Measurements from ENCODE around the gene PLEKHO1. TPM values are rescaled to one million over a fixed set of nuclear protein-coding genes. Genes with fewer than 3 reads are reported as not detected.

The PLEKHO1 gene
- total and polyA plus RNA-seq, 7 experiments from 2014 or later: 33.4 to 111 (median 65.5) TPM

- H3K27ac Mint-ChIP-seq: peak overlapping the region in 1 of 9 donors; percentile 15
- no peaks in the 10 kb centered on the region for H3K36me3 Mint-ChIP-seq
- H3K4me3 Mint-ChIP-seq: no peak overlapping the region
- Histone ChIP-seq H3K9me3 (ENCODE audit: control insufficient read depth in 2 of 3, low read length in 3 of 3) (no peaks in the 10 kb centered on the region), H3K27me3 (ENCODE audit: control insufficient read depth in 2 of 2, insufficient read depth in 2 of 2, low read length in 2 of 2) (no peaks in the 10 kb centered on the region), H3K27ac (ENCODE audit: low read depth, low read length) (no peak overlapping the region), H3K4me3 (ENCODE audit: low read length) (no peak overlapping the region), H3K36me3 (ENCODE audit: control insufficient read depth in 2 of 3, insufficient read depth in 3 of 3, low read length in 3 of 3) (no peaks in the 10 kb centered on the region), H3K4me1 (ENCODE audit: control insufficient read depth in 2 of 2, insufficient read depth in 2 of 2, low read length in 2 of 2) (no peaks in the 10 kb centered on the region)
- peaks cover 0 to 6% (median 0%) of the 10 kb centered on the region in 7 donors for H3K4me1 Mint-ChIP-seq
- ATAC-seq (no peak), DNase-seq (no peak)
- ChIA-PET POLR2A (interaction anchor here (0.6 kb wide), 1 partner anchor 20 kb away, joined by 5 read pairs; no protein-coding TSS in a partner anchor), CTCF (interaction anchor here (17.2 kb wide), 1 partner anchor 96 kb away, joined by 243 read pairs; no protein-coding TSS in a partner anchor)
- no peaks in the 10 kb centered on the region for H3K9me3 Mint-ChIP-seq
- intact Hi-C loops (cut with micrococcal nuclease): no loop called here
- peaks cover 0 to 8% (median 0%) of the 10 kb centered on the region in 5 donors for H3K27me3 Mint-ChIP-seq
Observed at GRCh38 chr1:150171801-150172200, 22.1 kb downstream of the PLEKHO1 start.

DNA sequence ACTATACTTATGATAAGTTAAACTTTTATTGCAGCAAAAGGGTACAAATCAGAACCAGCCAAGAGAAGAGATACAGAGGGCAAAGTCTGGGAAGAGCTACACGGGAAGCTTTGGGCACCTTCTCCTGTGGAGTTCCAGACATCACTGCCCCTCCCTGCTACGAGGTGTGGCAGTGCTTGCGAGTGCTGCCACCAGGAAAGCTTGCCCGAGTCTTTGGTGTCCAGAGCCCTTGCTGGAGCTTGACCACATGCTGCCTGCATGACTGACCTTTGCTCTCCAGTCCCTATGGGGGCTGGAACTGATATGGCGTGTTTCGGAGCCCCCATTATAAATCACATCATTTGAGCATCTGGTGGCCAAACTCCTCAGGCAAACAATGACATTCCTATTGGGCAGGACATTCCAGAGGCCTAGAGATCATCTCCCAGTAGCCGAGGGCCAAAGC is 23.4 kb downstream of the PLEKHO1 start:
- no peaks in the 10 kb centered on the region for H3K4me1 ChIP-seq (ENCODE audit: control insufficient read depth in 2 of 2, insufficient read depth in 2 of 2, low read length in 2 of 2)
- intact Hi-C loops (cut with micrococcal nuclease): no loop called here
- peaks cover 0 to 6% (median 0%) of the 10 kb centered on the region in 7 donors for H3K4me1 Mint-ChIP-seq

DNA sequence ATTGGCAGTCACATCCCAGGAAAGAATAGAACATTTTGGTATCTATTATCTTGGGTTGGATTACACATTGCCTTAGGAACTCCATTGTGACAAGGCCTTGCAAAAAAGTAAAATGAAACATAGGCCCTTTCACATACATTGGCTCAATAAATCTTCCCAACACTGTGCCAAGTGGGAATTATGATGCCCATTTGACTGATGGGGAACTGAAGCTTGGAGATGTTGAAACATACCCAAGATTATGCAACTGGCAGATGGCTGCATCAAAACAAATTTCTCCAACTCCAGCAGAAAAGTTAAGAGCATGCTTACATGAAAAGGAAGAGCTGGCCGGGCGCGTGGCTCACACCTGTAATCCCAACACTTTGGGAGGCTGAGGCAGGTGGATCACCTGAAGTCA is 26.9 kb downstream of the PLEKHO1 start:
- no peaks in the 10 kb centered on the region for H3K36me3 ChIP-seq (ENCODE audit: control insufficient read depth in 2 of 3, insufficient read depth in 3 of 3, low read length in 3 of 3)
- intact Hi-C loops (cut with micrococcal nuclease): no loop called here
- no peaks in the 10 kb centered on the region for H3K27me3 ChIP-seq (ENCODE audit: control insufficient read depth in 2 of 2, insufficient read depth in 2 of 2, low read length in 2 of 2)
- POLR2A ChIA-PET: interaction anchor here (0.6 kb wide), 1 partner anchor 109 kb away, joined by 3 read pairs; no protein-coding TSS in a partner anchor
- Mint-ChIP-seq H3K4me1 (peaks cover 0 to 6% (median 0%) of the 10 kb centered on the region in 7 donors), H3K36me3 (no peaks in the 10 kb centered on the region), H3K4me3 (no peak overlapping the region), H3K27me3 (peaks cover 0 to 3% (median 0%) of the 10 kb centered on the region in 5 donors), H3K27ac (peak overlapping the region in 1 of 9 donors; percentile 23), H3K9me3 (no peaks in the 10 kb centered on the region)
- ATAC-seq (no peak), DNase-seq (no peak)
- H3K4me3 ChIP-seq (ENCODE audit: low read length): no peak overlapping the region
- CTCF ChIA-PET: interaction anchor here (0.9 kb wide), 1 partner anchor 11 kb away, joined by 3 read pairs; no protein-coding TSS in a partner anchor
- H3K4me1 ChIP-seq (ENCODE audit: control insufficient read depth in 2 of 2, insufficient read depth in 2 of 2, low read length in 2 of 2): no peaks in the 10 kb centered on the region
- no peaks in the 10 kb centered on the region for H3K9me3 ChIP-seq (ENCODE audit: control insufficient read depth in 2 of 3, low read length in 3 of 3)
- H3K27ac ChIP-seq (ENCODE audit: low read depth, low read length): no peak overlapping the region

More for the DNA sequence above, 23.4 kb downstream of the PLEKHO1 start:
- H3K9me3 Mint-ChIP-seq: no peaks in the 10 kb centered on the region
- H3K36me3 Mint-ChIP-seq: no peaks in the 10 kb centered on the region
- H3K4me3 Mint-ChIP-seq: no peak overlapping the region
- POLR2A ChIA-PET: interaction anchor here (0.6 kb wide), 1 partner anchor 244 kb away, joined by 4 read pairs; no protein-coding TSS in a partner anchor
- H3K27ac ChIP-seq (ENCODE audit: low read depth, low read length): no peak overlapping the region
- H3K27me3 ChIP-seq (ENCODE audit: control insufficient read depth in 2 of 2, insufficient read depth in 2 of 2, low read length in 2 of 2): no peaks in the 10 kb centered on the region
- H3K36me3 ChIP-seq (ENCODE audit: control insufficient read depth in 2 of 3, insufficient read depth in 3 of 3, low read length in 3 of 3): no peaks in the 10 kb centered on the region
- H3K27ac Mint-ChIP-seq: no peak overlapping the region
- CTCF ChIA-PET: no interaction called here
- H3K27me3 Mint-ChIP-seq: peaks cover 0 to 5% (median 0%) of the 10 kb centered on the region in 5 donors
- DNase-seq (no peak), ATAC-seq (no peak)
- H3K9me3 ChIP-seq (ENCODE audit: control insufficient read depth in 2 of 3, low read length in 3 of 3): no peaks in the 10 kb centered on the region
- H3K4me3 ChIP-seq (ENCODE audit: low read length): no peak overlapping the region

DNA sequence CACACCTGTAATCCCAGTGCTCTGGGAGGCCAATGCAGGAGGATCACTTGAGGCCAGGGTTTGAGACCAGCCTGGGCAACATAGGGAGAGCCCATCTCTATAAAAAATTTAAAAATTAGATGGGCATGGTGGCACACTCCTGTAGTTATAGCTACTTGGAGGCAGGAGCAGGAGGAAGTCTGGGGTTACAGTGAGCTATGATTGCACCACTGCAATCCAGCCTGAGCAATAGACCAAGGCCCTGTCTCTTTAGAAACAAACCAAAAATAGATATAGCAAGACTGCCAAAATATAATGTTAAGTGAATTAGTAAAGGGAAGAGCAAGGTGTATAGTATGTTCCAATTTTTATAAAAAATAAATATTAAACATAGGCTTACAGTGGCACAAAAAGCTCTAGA is 28.8 kb downstream of the PLEKHO1 start:
- Histone ChIP-seq H3K27me3 (ENCODE audit: control insufficient read depth in 2 of 2, insufficient read depth in 2 of 2, low read length in 2 of 2) (no peaks in the 10 kb centered on the region), H3K27ac (ENCODE audit: low read depth, low read length) (no peak overlapping the region), H3K4me1 (ENCODE audit: control insufficient read depth in 2 of 2, insufficient read depth in 2 of 2, low read length in 2 of 2) (no peaks in the 10 kb centered on the region), H3K36me3 (ENCODE audit: control insufficient read depth in 2 of 3, insufficient read depth in 3 of 3, low read length in 3 of 3) (no peaks in the 10 kb centered on the region), H3K4me3 (ENCODE audit: low read length) (no peak overlapping the region), H3K9me3 (ENCODE audit: control insufficient read depth in 2 of 3, low read length in 3 of 3) (no peaks in the 10 kb centered on the region)
- no peaks in the 10 kb centered on the region for H3K9me3 Mint-ChIP-seq
- peaks cover 0 to under 1% (median 0%) of the 10 kb centered on the region in 5 donors for H3K27me3 Mint-ChIP-seq
- no peak overlapping the region for H3K4me3 Mint-ChIP-seq
- CTCF ChIA-PET: no interaction called here
- ATAC-seq: no peak
- no peak for DNase-seq
- POLR2A ChIA-PET: interaction anchor here (0.6 to 0.8 kb wide), 2 partner anchors 8 to 104 kb away, joined by 3 read pairs; partner anchors contain the start of gene CIART
- H3K4me1 Mint-ChIP-seq: peaks cover 0 to 6% (median 0%) of the 10 kb centered on the region in 7 donors
- no peak overlapping the region for H3K27ac Mint-ChIP-seq
- intact Hi-C loops (cut with micrococcal nuclease): no loop called here
- H3K36me3 Mint-ChIP-seq: no peaks in the 10 kb centered on the region

- peaks cover 0 to 6% (median 0%) of the 10 kb centered on the region in 7 donors for H3K4me1 Mint-ChIP-seq
- DNase-seq: no peak
- Histone ChIP-seq H3K4me3 (ENCODE audit: low read length) (no peak overlapping the region), H3K36me3 (ENCODE audit: control insufficient read depth in 2 of 3, insufficient read depth in 3 of 3, low read length in 3 of 3) (no peaks in the 10 kb centered on the region), H3K27ac (ENCODE audit: low read depth, low read length) (no peak overlapping the region), H3K4me1 (ENCODE audit: control insufficient read depth in 2 of 2, insufficient read depth in 2 of 2, low read length in 2 of 2) (no peaks in the 10 kb centered on the region), H3K9me3 (ENCODE audit: control insufficient read depth in 2 of 3, low read length in 3 of 3) (no peaks in the 10 kb centered on the region), H3K27me3 (ENCODE audit: control insufficient read depth in 2 of 2, insufficient read depth in 2 of 2, low read length in 2 of 2) (no peaks in the 10 kb centered on the region)
- ChIA-PET POLR2A (interaction anchor here (0.6 kb wide), 1 partner anchor 8 kb away, joined by 4 read pairs; no protein-coding TSS in a partner anchor), CTCF (interaction anchor here (0.7 kb wide), 1 partner anchor 168 kb away, joined by 3 read pairs; no protein-coding TSS in a partner anchor)
- ATAC-seq: no peak
- no peaks in the 10 kb centered on the region for H3K36me3 Mint-ChIP-seq
- H3K4me3 Mint-ChIP-seq: no peak overlapping the region
- no peaks in the 10 kb centered on the region for H3K27me3 Mint-ChIP-seq
- H3K9me3 Mint-ChIP-seq: no peaks in the 10 kb centered on the region
- H3K27ac Mint-ChIP-seq: no peak overlapping the region
- intact Hi-C loops (cut with micrococcal nuclease): no loop called here
Observed at GRCh38 chr1:150179867-150180266, 30.2 kb downstream of the PLEKHO1 start.

GRCh38 chr1:150180474-150180873 is 30.8 kb downstream of the PLEKHO1 start:
- Mint-ChIP-seq H3K27me3 (no peaks in the 10 kb centered on the region), H3K27ac (no peak overlapping the region), H3K9me3 (no peaks in the 10 kb centered on the region), H3K4me3 (no peak overlapping the region), H3K4me1 (peaks cover 0 to 8% (median 0%) of the 10 kb centered on the region in 7 donors), H3K36me3 (no peaks in the 10 kb centered on the region)
- ChIA-PET CTCF (interaction anchor here (0.7 kb wide), 1 partner anchor 169 kb away, joined by 3 read pairs; no protein-coding TSS in a partner anchor), POLR2A (interaction anchor here (0.5 kb wide), 1 partner anchor 66 kb away, joined by 3 read pairs; no protein-coding TSS in a partner anchor)
- Histone ChIP-seq H3K4me1 (ENCODE audit: control insufficient read depth in 2 of 2, insufficient read depth in 2 of 2, low read length in 2 of 2) (no peaks in the 10 kb centered on the region), H3K9me3 (ENCODE audit: control insufficient read depth in 2 of 3, low read length in 3 of 3) (no peaks in the 10 kb centered on the region), H3K4me3 (ENCODE audit: low read length) (no peak overlapping the region), H3K27ac (ENCODE audit: low read depth, low read length) (no peak overlapping the region), H3K36me3 (ENCODE audit: control insufficient read depth in 2 of 3, insufficient read depth in 3 of 3, low read length in 3 of 3) (no peaks in the 10 kb centered on the region), H3K27me3 (ENCODE audit: control insufficient read depth in 2 of 2, insufficient read depth in 2 of 2, low read length in 2 of 2) (no peaks in the 10 kb centered on the region)
- no peak for ATAC-seq
- intact Hi-C loops (cut with micrococcal nuclease): no loop called here
- DNase-seq: no peak

All from naive thymus-derived CD4-positive, alpha-beta T cell (primary cell).